ENCODE measurements around the gene HKDC1.
A peak's percentile ranks its signal among the peaks of the same experiment; 100 is the strongest.
"Not testable (repeated sequence)": the region's sequence is repeated elsewhere in the genome, so short reads cannot be mapped to it uniquely, and the experiment has no call there.

The HKDC1 gene

GRCh38 chr10:69246036-69246435 lies 25.9 kb downstream of the HKDC1 start:
- no peak for DNase-seq

DNA sequence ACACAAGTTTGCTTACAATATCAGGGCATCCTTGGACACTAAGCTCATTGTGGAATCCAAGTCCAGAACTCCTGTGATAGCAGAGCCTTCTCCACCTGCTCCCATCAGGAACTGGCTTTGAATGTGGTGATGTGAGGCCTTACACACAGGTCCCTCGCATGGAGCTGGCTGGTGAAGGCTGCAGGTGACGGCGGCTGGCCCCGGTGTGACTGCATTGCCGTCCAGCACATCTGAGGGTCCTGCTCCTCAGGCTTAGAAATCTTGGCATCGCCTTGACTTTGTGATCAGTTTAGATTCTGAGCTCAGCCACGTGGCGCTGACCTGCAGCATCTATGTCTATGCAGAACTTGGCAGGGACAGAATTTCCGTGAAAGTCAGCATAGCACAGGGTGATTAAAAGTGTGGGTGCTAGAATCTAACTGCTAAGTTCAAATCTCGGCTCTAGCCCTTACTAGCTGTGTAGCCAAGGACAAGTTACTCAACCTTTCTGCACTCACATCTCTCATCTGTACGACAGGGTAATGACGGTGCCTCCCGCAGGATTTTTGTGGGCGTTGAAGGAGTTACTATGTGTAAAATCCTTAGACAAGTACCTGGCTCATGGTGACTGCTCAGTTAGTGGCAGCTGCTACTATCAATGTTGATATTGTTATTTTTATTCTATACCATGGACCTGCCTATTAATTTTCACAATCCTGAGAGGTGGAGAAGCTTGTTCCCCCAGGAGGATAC lies 26.6 kb downstream of the HKDC1 start:
- DNase-seq = no peak

DNA sequence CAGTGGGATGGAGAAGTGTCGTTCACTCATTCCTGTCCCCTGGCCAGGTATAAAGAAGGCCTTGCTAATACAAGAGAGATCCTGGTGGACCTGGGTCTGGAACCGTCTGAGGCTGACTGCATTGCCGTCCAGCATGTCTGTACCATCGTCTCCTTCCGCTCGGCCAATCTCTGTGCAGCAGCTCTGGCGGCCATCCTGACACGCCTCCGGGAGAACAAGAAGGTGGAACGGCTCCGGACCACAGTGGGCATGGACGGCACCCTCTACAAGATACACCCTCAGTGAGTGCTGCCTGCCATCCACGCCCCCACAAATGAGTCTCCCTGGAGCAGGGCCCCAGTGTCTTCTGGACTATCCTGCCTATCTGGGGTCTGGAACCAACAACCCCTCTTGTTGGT lies 27.2 kb downstream of the HKDC1 start:
- DNase-seq = no peak

DNA sequence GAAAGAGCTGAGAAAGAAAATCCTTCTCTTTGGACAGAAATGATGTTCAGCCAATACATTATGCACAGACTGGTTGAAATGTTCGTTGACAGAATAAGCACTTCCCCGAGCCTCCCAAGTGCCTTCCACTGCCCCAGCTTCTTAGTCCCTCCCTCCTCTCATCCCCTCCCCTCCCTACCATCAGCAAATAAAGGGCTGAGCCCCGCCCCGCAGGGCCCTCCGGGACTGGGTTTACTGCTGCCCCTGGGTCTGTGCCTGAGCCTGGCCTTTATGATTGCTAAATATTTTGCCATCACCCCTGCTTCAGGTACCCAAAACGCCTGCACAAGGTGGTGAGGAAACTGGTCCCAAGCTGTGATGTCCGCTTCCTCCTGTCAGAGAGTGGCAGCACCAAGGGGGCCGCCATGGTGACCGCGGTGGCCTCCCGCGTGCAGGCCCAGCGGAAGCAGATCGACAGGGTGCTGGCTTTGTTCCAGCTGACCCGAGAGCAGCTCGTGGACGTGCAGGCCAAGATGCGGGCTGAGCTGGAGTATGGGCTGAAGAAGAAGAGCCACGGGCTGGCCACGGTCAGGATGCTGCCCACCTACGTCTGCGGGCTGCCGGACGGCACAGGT lies 28.1 kb downstream of the HKDC1 start:
- no peak for DNase-seq

DNA sequence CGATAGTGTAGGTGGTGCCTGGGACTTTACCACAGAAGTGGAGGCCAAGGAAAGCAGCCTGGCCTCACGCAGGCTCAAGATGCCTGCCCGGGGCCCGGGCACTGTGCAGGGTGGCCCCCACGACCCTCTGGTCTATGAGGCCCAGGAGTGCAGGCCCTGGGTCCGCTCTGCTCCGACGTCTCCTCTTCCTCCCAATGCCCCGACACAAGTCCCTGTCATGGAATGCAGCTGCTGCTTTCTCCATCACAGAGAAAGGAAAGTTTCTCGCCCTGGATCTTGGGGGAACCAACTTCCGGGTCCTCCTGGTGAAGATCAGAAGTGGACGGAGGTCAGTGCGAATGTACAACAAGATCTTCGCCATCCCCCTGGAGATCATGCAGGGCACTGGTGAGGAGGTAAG lies 29.9 kb downstream of the HKDC1 start:
- DNase-seq = no peak

GRCh38 chr10:69251417-69251816 lies 31.3 kb downstream of the HKDC1 start:
- not testable (repeated sequence) for DNase-seq

DNA sequence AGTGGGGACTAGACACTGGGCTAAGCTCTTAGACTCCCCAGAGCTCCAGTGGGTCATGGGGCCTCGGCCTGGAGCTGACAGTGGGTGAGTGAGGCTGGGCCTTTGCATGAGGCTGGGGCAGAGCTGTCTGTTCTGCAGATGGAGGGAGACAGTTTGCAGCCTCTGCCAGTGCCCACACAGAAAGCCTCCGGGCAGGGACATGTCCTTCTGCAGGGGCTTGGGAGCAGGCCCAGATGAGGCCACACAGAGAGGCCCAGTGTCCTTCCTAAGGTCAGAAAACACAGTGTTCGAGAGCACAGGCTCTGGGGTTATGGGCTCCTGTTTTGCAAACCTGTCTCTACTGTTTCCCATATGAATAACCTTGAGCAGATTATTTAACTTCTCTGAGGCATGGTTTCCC lies 33.0 kb downstream of the HKDC1 start:
- DNase-seq = no peak

GRCh38 chr10:69254877-69255276 lies 34.7 kb downstream of the HKDC1 start:
- no peak for DNase-seq

DNA sequence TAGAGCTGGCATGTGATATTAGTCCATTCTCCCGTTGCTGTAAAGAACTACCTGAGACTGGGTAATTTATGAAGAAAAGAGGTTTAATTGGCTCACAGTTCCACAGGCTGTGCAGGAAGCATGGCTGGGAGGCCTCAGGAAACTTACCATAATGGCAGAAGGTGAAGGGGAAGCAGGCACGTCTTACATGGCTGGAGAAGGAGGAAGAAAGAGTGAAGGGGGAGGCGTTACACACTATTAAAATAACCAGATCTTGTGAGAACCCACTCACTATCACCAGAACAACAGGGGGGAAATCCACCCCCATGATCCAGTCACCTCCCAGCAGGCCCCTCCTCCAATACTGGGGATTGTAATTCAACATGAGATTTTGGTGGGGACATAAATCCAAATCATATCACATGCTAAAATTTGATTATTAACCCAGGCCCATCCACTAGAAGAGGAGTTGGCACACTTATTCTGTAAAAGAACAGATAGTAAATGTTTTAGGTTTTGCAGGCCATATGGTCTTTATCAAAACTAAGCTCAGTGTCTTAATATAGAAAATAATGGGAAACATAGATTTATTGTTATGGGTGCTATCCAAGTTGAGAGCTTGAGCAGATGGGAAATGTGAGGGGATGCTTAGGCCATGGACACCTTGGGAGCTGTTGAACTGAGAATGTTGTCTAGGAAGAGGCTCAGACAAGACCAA lies 39.6 kb downstream of the HKDC1 start:
- DNase-seq = no peak

DNA sequence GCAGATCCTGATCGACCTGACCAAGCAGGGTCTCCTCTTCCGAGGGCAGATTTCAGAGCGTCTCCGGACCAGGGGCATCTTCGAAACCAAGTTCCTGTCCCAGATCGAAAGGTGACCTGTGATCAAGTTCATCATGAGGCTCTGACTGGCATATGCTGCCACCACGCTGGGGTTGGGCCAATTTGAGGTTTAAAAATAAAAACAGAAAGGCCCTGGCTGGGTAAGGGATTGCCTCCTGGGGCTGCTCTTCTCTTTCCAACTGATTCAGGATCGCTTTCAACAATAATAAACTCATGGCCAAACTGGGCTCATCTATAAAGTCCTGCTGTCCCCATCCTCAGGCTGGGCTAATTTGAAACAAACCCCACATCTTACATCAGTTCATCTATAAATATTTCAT lies 41.1 kb downstream of the HKDC1 start:
- DNase-seq = no peak

GRCh38 chr10:69262292-69262751 lies 42.2 kb downstream of the HKDC1 start:
- DNase-seq = peak; percentile 72

DNA sequence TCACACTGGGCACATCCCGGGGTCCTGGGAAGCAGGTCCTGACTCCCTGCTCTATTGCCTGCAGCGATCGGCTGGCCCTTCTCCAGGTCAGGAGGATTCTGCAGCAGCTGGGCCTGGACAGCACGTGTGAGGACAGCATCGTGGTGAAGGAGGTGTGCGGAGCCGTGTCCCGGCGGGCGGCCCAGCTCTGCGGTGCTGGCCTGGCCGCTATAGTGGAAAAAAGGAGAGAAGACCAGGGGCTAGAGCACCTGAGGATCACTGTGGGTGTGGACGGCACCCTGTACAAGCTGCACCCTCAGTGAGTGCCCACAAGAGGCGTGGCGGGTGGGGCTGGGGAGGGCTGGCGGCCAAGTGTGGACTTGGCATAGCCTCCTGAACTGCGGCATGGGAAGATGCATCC lies 45.4 kb downstream of the HKDC1 start:
- DNase-seq = no peak

GRCh38 chr10:69268761-69269416 lies 48.8 kb downstream of the HKDC1 start:
- no peak for DNase-seq

DNA sequence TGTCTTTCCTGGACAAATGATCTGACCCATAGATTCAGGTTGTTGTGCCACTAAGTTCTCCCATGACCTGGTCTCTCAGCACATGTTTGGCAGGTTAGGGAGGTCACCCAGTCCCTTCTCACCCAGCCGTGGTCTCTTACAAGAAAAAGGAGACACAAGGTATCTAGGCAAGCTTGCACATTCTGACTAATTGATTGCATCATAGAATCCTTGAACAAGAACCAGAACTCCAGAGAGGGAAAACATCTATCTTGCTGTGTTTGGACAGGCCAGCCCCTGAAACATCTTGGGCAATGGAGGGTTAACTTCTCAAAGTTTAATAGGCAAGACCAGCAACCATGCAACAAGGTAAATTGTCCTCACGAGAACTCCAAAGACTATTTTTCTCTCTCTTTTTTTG lies 49.6 kb downstream of the HKDC1 start:
- no peak for DNase-seq

DNA sequence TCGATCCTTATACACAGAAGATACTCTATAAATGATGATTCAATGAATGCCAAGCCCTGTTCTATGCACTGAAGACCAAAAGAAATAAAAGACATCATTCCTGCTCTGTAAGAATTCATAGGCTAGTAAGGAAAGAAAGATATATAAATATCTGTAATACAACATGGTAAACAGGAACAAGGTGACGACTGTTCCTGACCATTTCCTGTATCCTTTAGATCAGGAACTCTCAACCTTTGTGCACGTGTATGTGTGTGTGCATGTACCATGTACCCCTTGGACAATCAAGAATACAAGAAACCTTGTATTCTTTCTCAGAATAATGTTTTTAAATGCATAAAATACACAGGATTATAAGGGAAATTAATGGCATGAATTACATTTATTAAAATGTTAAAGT lies 50.9 kb downstream of the HKDC1 start:
- DNase-seq = no peak

DNA sequence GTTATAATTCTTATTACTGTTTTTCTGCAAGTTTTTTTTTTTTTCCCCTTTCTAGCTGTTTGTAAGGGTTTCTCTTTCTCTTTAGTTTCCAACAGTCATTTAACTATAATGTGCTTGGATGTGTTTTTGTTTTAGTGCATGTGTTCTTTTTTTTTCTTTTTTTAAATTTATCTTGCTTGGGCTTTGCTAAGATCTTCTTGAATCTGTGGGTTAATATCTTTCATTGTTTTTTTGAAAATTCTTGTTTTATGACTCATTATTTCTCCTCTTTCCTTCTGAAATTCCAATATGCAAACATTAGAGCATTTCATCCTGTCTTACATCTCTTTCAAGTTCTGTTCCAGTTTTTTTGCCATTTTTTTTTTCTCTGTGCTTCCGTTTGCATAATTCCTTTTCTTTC lies 52.5 kb downstream of the HKDC1 start:
- DNase-seq = no peak

- DNase-seq = no peak
These were observed 55.3 kb downstream of the HKDC1 start for GRCh38 chr10:69275444-69275843.

GRCh38 chr10:69276503-69276902 lies 56.4 kb downstream of the HKDC1 start:
- no peak for DNase-seq

- DNase-seq = no peak
These were observed 58.4 kb downstream of the HKDC1 start, which contains the start of gene HK1 for GRCh38 chr10:69278446-69278963. HK1 (plus strand) TSS chr10:69278496.

GRCh38 chr10:69279110-69279509 lies 59.0 kb downstream of the HKDC1 start:
- no peak for DNase-seq

DNA sequence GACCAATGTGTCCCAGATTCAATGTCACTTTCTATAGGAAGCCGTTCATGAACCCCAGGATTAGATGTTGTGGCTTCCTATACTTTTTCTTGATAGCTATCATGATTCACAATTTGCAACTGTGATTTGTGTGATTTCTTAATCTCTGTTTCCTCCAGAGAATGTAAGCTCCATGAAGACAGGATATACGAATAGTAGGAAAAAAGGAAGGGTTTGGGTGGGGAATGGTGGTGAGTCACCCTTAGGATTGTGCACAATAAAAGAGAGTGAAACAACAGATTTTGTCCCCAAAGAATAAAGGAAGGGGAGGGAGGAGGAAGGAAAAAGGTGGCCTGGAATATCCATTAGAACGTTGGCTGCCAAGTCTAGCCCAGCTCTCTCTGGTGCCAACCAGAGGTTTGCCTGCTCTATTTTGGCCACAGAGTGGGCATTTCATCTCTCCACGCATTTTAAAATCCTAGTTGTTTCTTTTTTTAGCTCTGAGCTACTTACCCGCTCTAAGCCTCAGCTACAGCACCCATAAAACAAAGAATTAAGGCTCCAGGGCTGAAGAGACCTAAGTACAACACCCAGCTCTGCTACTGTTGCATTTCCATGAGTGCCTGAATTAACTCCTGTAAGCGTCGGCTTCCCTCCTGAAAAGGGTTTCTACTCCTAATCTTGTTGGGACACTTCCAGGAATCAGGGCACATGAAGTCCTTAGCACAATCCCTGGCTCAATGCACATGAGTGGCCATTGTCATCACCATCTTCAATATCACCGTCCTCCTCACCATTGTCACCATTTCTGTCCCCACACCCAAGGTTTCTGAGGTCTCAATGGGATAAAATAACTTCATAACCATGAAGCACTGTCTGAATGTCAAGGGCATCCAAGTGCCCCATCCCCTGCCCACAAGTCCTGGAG lies 61.6 kb downstream of the HKDC1 start:
- DNase-seq = no peak

DNA sequence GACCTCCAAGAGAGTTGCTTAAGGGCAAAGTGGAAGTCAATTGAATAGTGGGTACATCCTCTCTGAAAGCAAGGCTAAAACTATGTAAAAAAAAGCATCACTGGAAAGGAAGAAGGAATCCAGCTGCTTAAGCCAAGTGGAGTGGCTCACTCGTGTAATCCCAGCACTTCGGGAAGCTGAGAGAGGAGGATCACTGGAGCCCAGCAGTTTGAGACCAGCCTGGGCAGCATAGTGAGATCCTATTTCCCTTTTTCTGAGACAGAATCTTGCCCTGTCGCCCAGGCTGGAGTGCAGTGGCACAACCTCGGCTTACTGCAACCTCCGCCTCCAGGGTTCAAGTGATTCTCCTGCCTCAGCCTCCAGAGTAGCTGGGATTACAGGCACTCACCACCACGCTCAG lies 64.3 kb downstream of the HKDC1 start:
- not testable (repeated sequence) for DNase-seq
